Neutrophil (primary cell): ENCODE data around the gene CPNE4.
A peak's percentile ranks its signal among the peaks of the same experiment; 100 is the strongest.

ENCODE experiments used
- H3K27ac ChIP-seq: fragments of 200-600 bp; sonication (generic); 2 replicates; pipeline ENCODE4 v1.5.1; 2016; ENCODE audit warnings: mild to moderate bottlenecking, moderate library complexity
- H3K27me3 ChIP-seq: fragments of 200-600 bp; sonication (generic); 2 replicates; pipeline ENCODE4 v1.6.0; 2016; ENCODE audit warnings: mild to moderate bottlenecking
- H3K36me3 ChIP-seq: fragments of 200-600 bp; sonication (generic); 2 replicates; pipeline ENCODE4 v1.5.1; 2017
- H3K4me1 ChIP-seq, 2 experiments: fragments of 200-600 bp in 1 of 2; sonication (generic) in 1 of 2; 1 replicate in 1 of 2; 2 replicates in 1 of 2; pipeline versions ENCODE4 v1.5.1 to v1.6.1; 2013 to 2016; ENCODE audit warnings: low read depth in 1 of 2, low read length in 1 of 2, mild to moderate bottlenecking in 1 of 2, moderate library complexity in 1 of 2; ENCODE audit not compliant: control insufficient read depth in 1 of 2, insufficient read depth in 1 of 2
- H3K4me3 ChIP-seq, 2 experiments: fragments of 200-600 bp in 1 of 2; sonication (generic) in 1 of 2; 1 replicate in 1 of 2; 2 replicates in 1 of 2; pipeline ENCODE4 v1.5.1; 2013 to 2016; ENCODE audit warnings: low read depth in 1 of 2, low read length in 1 of 2, mild to moderate bottlenecking in 1 of 2, moderate library complexity in 1 of 2
- H3K9me3 ChIP-seq: fragments of 200-600 bp; sonication (generic); 2 replicates; pipeline ENCODE4 v1.5.1; 2016
- CTCF ChIP-seq: fragments of 200-600 bp; sonication (generic); IDR thresholded peaks from 2 replicates; pipeline ENCODE4 v1.5.1; 2016; ENCODE audit warnings: antibody characterized with exemption

Gene CPNE4

GRCh38 chr3:131806736-131807135, 228.1 kb downstream of the CPNE4 start:
- no peaks in the 10 kb centered on the region for H3K9me3 ChIP-seq
- H3K4me1 ChIP-seq = peaks cover 32 to 54% of the 10 kb centered on the region in 2 experiments
- peak overlapping the region in 1 of 2 experiments; percentile 1 for H3K4me3 ChIP-seq
- peak overlapping the region; percentile 52 for H3K27ac ChIP-seq
- H3K27me3 ChIP-seq = no peaks in the 10 kb centered on the region
- no peak for TF ChIP-seq CTCF
- no peaks in the 10 kb centered on the region for H3K36me3 ChIP-seq

- H3K9me3 ChIP-seq = no peaks in the 10 kb centered on the region
- H3K4me3 ChIP-seq = no peak overlapping the region
- no peak overlapping the region for H3K27ac ChIP-seq
- no peaks in the 10 kb centered on the region for H3K27me3 ChIP-seq
- peaks cover 33 to 57% of the 10 kb centered on the region in 2 experiments for H3K4me1 ChIP-seq
- H3K36me3 ChIP-seq = no peaks in the 10 kb centered on the region
- TF ChIP-seq CTCF = no peak
Observed at GRCh38 chr3:131804565-131805133, 230.2 kb downstream of the CPNE4 start.

GRCh38 chr3:131803113-131803512, 231.7 kb downstream of the CPNE4 start:
- Histone ChIP-seq H3K9me3 (no peaks in the 10 kb centered on the region), H3K4me1 (peaks cover 30 to 57% of the 10 kb centered on the region in 2 experiments), H3K27ac (no peak overlapping the region), H3K4me3 (no peak overlapping the region), H3K27me3 (no peaks in the 10 kb centered on the region), H3K36me3 (no peaks in the 10 kb centered on the region)
- TF ChIP-seq CTCF = no peak

GRCh38 chr3:131802029-131802428, 232.8 kb downstream of the CPNE4 start:
- H3K4me3 ChIP-seq = no peak overlapping the region
- no peak for TF ChIP-seq CTCF

GRCh38 chr3:131801566-131801965, 233.2 kb downstream of the CPNE4 start:
- Histone ChIP-seq H3K27ac (no peak overlapping the region), H3K27me3 (no peaks in the 10 kb centered on the region), H3K4me3 (no peak overlapping the region), H3K4me1 (peaks cover 21 to 44% of the 10 kb centered on the region in 2 experiments), H3K36me3 (no peaks in the 10 kb centered on the region), H3K9me3 (no peaks in the 10 kb centered on the region)
- TF ChIP-seq CTCF = no peak

More at GRCh38 chr3:131802029-131802428, 232.8 kb downstream of the CPNE4 start:
- peaks cover 25 to 49% of the 10 kb centered on the region in 2 experiments for H3K4me1 ChIP-seq
- no peaks in the 10 kb centered on the region for H3K36me3 ChIP-seq
- H3K27me3 ChIP-seq = no peaks in the 10 kb centered on the region
- H3K9me3 ChIP-seq = no peaks in the 10 kb centered on the region
- no peak overlapping the region for H3K27ac ChIP-seq
